Measurements from ENCODE around the gene DDA1.
A peak's percentile ranks its signal among the peaks of the same experiment; 100 is the strongest.
"Not testable (repeated sequence)": the region's sequence is repeated elsewhere in the genome, so short reads cannot be mapped to it uniquely, and the experiment has no call there.

Gene DDA1

DNA sequence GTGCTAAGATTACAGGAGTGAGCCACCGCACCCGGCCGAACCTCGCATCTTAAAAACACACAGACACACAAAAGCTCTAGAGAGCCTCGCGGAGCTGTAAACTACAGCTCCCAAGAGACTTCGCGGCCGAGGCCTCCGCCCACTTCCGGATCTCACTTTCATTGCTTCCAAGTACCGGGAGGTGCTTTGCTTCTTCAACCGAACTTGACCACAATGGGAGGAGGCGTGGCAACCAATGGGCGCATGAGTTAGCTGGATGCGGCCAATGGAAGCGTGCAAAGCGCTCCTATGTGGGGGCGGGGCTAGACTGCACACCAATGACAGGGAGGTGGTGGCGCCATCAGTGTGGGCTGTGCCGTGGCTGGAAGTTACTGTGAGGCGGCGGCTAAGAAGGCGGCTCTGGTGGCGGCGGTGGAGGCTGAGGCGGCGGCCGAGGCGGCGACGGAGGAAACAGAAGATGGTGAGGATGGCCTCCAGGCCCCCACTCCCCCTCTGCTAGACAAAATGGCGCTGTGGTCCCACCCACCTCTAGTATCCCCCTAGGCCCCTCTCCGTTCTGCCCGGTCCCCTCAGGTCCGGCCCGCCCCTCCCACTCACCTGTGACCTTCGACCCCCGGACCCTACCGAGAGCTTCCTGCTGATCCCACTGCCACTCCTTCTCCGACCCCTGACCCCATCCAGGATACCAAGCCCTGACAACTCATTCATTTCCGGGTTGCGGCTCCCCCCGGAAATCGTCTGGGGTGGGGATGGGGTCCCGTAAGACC lies at the start of gene DDA1:
Gene DDA1, plus strand, starts transcription at position 366 of the 767 bp plus-strand sequence. Its CDS starts 92 bp downstream, at position 458.
- peak within 1 kb of the TSS; percentile 73 for H3K27ac ChIP-seq

GRCh38 chr19:17259934-17260333 lies 49.4 kb upstream of the DDA1 start:
- no peak overlapping the region for H3K27ac ChIP-seq
- DNase-seq (ENCODE audit: low read depth, low spot score): no peak

More for the DNA sequence above, at the start of gene DDA1:
- DNase-seq (ENCODE audit: low read depth, low spot score): peak; percentile 100

DNA sequence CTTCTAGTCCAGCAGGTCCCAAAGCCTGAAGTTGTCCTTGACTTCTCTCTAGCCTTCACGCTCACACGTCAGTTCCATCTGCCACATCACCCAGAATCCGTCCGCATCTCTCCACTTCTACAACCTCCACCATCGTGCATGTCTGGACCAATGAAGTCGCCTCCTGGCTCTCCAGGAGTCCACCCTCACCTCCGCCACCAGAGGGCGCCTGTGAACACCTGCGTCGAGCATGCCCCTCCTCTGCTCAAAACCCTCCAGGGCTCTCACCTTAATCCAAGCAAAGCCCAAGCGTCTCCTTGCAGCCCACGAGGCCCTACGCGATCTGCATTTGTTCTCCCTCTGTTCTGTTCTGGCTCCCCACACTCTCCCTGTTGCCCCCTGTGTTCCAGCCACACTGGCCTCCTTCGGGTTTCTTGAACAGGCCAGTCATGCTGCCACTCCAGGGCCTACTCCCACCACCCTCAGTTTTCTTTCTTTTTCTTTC lies 48.5 kb upstream of the DDA1 start:
- DNase-seq (ENCODE audit: low read depth, low spot score): no peak
- H3K27ac ChIP-seq: no peak overlapping the region

GRCh38 chr19:17262557-17262956 lies 46.8 kb upstream of the DDA1 start:
- no peak overlapping the region for H3K27ac ChIP-seq
- DNase-seq (ENCODE audit: low read depth, low spot score): no peak

DNA sequence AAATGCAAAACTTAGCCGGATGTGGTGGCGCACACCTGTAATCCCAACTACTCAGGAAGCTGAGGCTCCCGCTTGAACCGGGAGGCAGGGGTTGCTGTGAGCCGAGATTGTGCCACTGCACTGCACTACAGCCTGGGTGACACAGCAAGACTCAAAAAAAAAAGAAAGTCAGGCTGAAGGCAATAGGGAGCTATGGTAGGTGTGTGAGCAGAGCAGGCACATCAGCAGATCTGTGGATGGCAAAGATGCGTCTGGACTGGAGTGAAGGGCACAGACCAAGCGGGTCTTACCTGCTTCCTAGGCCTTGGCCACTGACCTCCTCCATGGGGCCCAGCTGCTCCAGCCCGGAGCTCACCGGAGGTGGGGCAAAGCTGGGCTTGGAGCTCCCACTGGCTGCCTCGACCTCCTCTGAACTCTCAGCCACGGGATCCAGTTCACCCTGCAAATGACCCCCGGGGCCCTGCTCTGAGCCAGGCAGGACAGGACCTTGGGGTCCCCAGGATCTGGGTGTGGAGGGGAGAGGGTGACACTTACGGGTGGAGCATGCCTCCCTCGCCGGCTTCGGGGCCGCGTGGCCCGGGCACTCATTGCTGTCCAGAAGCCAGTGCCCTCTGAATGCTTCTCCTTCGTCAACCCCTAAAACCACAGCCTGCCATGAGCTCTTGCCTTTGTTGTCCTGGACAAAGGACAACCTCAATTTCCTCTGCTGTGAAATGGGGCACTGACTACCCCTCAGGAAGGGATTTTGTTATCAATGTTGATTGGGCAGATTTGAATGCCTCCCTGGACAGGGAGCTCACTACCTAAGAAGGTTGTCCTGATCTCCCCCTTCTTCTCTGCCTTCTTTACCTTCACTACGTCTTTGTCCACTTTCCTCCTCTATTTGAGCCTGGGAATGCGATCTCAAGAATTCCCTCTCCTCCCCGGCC lies 45.4 kb upstream of the DDA1 start:
- no peak overlapping the region for H3K27ac ChIP-seq

GRCh38 chr19:17264641-17264979 lies 44.8 kb upstream of the DDA1 start, which contains the start of gene USHBP1:
TSS of gene USHBP1 (minus strand) at chr19:17264745. CDS start at chr19:17264299, 446 bp downstream.
- no peak for DNase-seq (ENCODE audit: low read depth, low spot score)
- no peak within 1 kb of the TSS for H3K27ac ChIP-seq

More for the DNA sequence above, 45.4 kb upstream of the DDA1 start:
- no peak for DNase-seq (ENCODE audit: low read depth, low spot score)

GRCh38 chr19:17266026-17266425 lies 43.3 kb upstream of the DDA1 start:
- H3K27ac ChIP-seq: no peak overlapping the region
- DNase-seq (ENCODE audit: low read depth, low spot score): no peak

- no peak for DNase-seq (ENCODE audit: low read depth, low spot score)
- H3K27ac ChIP-seq: no peak overlapping the region
Observed at GRCh38 chr19:17266589-17266974, 42.8 kb upstream of the DDA1 start.

DNA sequence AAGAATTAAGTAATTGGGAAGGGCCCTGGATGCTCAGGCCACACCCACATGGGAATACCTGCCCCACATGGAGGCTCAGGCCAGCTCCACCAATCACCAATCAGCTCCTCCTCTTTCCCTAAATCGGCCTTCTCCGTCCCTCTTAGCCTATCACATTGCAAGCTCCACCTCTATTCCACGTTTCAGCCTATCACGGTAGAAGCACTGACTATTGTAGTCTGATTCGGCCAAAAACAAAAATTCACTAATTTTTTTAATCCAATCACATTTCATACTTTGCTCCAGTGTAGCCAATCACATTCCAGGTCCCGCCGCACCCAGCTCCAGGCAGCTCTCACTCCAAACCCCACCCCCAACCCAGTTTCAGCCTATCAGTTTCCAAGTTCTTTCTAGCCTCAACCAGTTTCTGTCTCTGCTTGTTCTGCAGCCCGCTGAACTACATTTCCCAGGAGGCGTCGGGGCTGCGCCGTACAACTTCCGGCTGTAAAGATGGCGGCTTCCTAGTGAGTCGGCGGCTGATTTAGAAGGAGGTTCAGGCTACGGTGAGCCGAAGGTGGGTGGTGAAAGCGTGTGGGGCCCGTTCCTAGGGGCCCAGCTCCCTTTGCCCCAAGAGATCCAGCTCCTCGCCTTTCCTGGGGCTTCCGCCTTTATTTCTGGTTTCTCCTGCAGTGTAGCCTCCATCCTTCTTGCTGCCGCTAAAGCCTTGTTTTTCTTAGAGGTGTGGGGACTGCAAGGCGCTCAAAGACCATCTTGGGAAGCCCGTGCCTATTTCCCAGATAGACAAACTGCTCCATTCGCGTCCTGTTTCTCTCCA lies 42.2 kb upstream of the DDA1 start, which contains the start of gene BABAM1:
Gene BABAM1, plus strand, starts transcription at position 469 of the 814 bp plus-strand sequence. CDS start 1,364 bp downstream, outside the sequence.
- DNase-seq (ENCODE audit: low read depth, low spot score): peak; percentile 97
- H3K27ac ChIP-seq: peak within 1 kb of the TSS; percentile 61

GRCh38 chr19:17268754-17269153 lies 40.6 kb upstream of the DDA1 start:
- no peak for DNase-seq (ENCODE audit: low read depth, low spot score)
- no peak overlapping the region for H3K27ac ChIP-seq

DNA sequence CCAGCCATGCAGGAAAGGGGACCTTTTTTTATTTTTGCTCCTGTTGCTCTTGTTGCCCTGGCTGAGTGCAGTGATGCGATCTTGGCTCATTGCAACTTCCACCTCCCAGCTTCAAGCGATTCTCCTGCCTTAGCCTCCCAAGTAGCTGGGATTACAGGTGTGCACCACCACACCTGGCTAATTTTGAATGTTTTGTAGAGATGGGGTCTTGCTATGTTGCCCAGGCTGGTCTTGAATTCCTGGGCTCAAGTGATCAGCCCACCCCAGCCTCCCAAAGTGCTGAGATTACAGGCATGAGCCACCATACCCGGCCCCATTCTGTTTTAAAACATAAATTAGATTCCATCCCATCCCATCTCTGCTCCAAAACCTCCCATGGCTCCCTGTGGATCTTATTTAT lies 34.5 kb upstream of the DDA1 start:
- DNase-seq (ENCODE audit: low read depth, low spot score): not testable (repeated sequence)

DNA sequence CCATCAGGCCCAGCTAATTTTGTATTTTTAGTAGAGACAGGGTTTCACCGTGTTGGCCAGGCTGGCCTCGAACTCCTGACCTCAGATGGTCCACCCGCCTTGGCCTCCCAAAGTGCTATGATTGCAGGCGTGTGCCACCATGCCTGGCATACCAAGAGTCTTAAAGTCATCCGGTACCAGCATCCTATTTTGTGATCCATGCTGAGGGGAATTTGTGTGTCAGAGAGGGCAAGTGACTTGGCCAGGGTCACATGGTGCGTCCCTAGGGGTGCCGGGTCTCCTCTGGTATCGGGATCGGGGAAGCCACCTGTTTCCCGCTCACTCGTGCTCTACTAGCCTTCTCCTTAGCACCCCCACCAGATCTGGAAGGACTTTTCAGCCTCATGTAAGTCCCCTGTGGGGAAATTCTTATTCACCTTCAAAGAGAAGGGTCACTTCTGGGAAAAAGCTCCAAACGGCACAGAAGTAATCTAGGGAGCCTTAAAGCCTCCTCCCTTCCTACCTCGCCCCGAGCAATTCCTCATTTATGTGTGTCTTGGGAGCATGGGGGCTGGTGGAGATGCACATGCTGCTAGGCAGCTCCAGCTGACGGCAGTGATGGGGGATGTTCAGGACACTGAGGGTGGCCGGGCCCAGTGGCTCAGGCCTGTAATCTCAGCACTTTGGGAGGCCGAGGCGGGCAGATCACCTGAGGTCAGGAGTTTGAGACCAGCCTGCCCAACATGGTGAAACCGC lies 33.8 kb upstream of the DDA1 start:
- no peak overlapping the region for H3K27ac ChIP-seq
- DNase-seq (ENCODE audit: low read depth, low spot score): no peak

More for the DNA sequence above, 34.5 kb upstream of the DDA1 start:
- not testable (repeated sequence) for H3K27ac ChIP-seq

DNA sequence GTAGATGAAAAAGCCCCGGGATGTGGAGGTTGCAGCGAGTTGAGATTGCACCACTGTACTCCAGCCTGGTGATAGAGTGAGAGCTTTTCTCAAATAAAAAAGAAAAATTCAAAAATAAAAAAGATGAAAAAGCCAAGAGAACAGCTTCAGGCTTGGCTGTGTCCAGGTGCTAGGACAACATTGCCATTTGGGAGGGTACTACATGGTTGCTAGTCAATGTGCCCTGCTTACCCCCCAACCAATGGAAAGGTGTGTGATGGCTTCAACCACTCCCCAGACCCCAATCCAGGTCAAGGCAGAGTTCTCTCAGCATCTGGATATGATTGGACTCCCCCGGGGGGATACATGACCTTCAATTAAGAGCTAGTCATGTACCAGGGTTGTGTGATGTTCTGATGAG lies 29.9 kb upstream of the DDA1 start:
- no peak overlapping the region for H3K27ac ChIP-seq
- DNase-seq (ENCODE audit: low read depth, low spot score): no peak

DNA sequence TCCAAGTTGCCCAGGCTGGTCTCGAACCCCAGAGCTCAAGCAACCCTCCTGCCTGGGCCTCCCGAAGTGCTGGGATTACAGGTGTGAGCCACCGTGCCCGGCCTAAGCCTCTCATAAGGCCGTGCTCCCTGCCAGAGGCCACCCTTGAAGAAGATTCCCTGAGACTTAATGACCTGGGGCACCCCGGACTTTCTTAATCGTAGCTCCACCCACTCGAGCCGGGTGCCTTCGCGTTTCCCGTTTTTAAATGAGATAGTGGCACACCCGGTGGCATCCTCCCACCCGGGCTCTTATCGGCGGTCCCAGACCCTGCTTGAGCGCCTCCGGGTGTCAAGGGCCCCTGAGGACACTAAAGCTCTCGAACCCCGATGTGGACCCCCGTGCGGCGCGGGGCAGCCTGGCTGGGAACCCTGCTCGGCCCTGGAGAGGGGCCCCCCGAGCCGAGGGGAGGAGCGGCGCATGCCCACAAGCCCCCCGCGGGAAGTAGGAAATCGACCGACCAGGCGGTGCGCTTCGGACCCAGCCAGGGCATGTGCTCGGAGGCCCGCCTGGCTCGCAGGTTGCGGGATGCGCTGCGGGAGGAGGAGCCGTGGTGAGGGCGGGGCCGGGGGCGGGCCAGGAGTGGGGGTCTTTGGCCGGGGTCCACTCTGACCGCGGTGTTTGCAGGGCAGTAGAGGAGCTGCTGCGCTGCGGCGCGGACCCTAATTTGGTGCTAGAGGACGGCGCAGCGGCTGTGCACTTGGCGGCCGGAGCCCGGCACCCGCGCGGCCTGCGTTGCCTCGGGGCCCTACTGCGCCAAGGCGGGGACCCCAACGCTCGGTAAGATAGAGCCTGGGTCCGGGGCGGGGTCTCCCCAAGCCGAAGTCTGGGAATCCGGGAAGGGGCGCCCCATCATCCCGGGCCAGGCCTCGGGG lies 27.7 kb upstream of the DDA1 start, which contains the start of gene ANKLE1:
Gene ANKLE1, plus strand, starts transcription at position 511 of the 914 bp plus-strand sequence. Its CDS starts 20 bp downstream, at position 531.
- no peak within 1 kb of the TSS for H3K27ac ChIP-seq

DNA sequence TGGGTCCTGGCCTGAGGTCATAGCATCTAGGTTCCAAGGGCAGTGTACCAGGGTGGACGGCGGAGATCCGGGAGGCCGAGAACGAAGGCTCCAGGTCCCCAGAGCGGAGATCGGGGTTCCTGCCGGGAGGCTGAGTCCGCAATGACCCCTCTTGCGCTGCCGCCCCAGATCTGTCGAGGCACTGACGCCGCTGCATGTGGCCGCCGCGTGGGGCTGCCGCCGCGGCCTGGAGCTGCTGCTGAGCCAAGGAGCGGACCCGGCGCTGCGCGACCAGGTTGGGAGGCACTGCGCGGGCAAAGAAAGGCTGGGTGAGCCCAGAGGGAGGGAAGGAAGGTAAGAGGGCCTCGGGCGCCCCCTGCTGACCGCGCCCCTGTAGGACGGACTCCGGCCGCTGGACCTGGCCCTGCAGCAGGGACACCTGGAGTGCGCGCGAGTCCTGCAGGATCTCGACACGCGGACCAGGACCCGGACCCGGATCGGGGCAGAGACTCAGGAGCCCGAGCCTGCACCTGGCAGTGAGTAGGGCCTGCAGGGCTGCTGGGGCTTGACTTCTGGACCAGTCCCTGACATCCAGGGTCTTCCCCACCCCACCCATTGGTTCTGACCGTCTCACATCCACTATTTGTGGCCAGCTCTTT lies 26.8 kb upstream of the DDA1 start:
- DNase-seq (ENCODE audit: low read depth, low spot score): no peak
- H3K27ac ChIP-seq: no peak overlapping the region

More for the DNA sequence above, 27.7 kb upstream of the DDA1 start, which contains the start of gene ANKLE1:
- DNase-seq (ENCODE audit: low read depth, low spot score): no peak

DNA sequence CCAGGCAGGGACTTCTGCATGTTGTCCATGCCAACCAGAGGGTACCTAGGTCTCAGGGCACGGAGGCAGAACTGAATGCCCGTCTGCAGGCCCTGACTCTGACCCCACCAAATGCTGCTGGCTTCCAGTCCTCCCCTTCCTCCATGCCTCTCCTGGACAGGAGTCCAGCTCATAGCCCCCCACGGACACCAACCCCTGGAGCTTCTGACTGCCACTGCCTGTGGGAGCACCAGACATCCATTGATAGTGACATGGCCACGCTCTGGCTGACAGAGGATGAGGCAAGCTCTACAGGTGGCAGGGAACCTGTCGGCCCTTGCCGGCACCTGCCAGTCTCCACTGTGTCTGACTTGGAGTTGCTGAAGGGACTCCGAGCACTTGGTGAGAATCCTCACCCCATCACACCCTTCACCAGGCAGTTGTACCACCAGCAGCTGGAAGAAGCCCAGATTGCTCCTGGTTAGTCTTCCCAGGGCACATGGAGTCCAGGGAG lies 25.8 kb upstream of the DDA1 start:
- no peak overlapping the region for H3K27ac ChIP-seq
- no peak for DNase-seq (ENCODE audit: low read depth, low spot score)

GRCh38 chr19:17285415-17286135 lies 23.8 kb upstream of the DDA1 start:
- H3K27ac ChIP-seq: no peak overlapping the region

More at GRCh38 chr19:17285415-17286135, 23.8 kb upstream of the DDA1 start:
- no peak for DNase-seq (ENCODE audit: low read depth, low spot score)
